ENCODE data around the gene GNAI2.

Gene GNAI2

GRCh38 chr3:50254577-50255250, 18.7 kb downstream of the GNAI2 start:
- TF ChIP-seq, protein P1, sequence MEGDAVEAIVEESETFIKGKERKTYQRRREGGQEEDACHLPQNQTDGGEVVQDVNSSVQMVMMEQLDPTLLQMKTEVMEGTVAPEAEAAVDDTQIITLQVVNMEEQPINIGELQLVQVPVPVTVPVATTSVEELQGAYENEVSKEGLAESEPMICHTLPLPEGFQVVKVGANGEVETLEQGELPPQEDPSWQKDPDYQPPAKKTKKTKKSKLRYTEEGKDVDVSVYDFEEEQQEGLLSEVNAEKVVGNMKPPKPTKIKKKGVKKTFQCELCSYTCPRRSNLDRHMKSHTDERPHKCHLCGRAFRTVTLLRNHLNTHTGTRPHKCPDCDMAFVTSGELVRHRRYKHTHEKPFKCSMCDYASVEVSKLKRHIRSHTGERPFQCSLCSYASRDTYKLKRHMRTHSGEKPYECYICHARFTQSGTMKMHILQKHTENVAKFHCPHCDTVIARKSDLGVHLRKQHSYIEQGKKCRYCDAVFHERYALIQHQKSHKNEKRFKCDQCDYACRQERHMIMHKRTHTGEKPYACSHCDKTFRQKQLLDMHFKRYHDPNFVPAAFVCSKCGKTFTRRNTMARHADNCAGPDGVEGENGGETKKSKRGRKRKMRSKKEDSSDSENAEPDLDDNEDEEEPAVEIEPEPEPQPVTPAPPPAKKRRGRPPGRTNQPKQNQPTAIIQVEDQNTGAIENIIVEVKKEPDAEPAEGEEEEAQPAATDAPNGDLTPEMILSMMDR (IDR thresholded peaks at IDR 0.05; ENCODE audit: control insufficient read depth, extremely low read depth, insufficient read depth): no peak
- no peak overlapping the region for H3K4me3 ChIP-seq (ENCODE audit: low read depth, low read length)
- DNase-seq (ENCODE audit: low read depth): no peak

DNA sequence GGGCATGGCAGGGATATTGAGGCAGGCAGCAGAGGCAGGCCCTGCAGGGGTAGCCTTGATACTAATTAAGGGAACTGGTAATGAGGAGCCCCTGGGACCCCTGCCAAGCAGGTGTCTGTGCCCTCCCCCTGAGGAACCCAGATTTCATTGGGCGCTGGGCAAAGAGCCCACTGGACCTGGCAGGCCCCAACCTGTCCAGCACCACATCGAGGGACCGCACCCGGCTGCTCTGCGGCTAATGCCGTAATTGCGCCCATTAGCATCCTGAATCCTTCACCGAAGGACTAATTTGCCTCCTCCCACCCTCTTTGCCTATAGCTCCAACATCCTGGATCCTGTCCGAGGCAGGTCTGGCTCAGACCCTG, 19.2 kb downstream of the GNAI2 start:
- no peak for DNase-seq (ENCODE audit: low read depth)
- no peak overlapping the region for H3K4me3 ChIP-seq (ENCODE audit: low read depth, low read length)
- TF ChIP-seq, protein P1 (IDR thresholded peaks at IDR 0.05; ENCODE audit: control insufficient read depth, extremely low read depth, insufficient read depth): no peak

DNA sequence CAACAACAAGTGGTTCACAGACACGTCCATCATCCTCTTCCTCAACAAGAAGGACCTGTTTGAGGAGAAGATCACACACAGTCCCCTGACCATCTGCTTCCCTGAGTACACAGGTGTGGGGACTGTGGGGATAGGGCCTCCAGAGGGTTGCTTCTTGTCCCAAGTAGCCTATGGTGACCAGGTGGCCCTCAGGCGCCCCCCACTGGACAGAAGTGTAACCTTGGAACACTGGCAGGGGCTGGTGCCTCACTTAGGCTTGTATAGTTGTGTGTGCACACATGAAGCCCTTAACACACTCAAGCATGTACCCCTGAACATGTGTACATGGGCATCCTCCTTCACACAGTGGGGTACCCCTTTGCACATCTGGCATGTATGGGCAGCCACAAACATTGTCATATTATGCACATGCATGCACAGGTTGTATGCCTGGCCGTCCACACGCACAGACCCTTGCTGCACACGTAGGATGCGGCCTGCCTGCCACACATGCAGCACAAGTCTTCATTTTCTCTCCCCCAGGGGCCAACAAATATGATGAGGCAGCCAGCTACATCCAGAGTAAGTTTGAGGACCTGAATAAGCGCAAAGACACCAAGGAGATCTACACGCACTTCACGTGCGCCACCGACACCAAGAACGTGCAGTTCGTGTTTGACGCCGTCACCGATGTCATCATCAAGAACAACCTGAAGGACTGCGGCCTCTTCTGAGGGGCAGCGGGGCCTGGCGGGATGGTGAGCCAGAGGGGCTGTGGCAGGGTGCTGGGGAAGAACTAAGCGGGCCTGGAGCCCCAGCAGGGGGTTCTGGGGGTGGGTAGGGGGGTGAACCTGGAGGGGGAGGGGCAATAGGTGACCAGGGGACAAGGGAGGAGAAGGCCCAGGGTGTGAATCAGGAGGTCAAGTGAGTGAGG, 21.2 kb downstream of the GNAI2 start:
- TF ChIP-seq, protein P1 (IDR thresholded peaks at IDR 0.05; ENCODE audit: control insufficient read depth, extremely low read depth, insufficient read depth): peak; percentile 51
- no peak overlapping the region for H3K4me3 ChIP-seq (ENCODE audit: low read depth, low read length)
- DNase-seq (ENCODE audit: low read depth): no peak

DNA sequence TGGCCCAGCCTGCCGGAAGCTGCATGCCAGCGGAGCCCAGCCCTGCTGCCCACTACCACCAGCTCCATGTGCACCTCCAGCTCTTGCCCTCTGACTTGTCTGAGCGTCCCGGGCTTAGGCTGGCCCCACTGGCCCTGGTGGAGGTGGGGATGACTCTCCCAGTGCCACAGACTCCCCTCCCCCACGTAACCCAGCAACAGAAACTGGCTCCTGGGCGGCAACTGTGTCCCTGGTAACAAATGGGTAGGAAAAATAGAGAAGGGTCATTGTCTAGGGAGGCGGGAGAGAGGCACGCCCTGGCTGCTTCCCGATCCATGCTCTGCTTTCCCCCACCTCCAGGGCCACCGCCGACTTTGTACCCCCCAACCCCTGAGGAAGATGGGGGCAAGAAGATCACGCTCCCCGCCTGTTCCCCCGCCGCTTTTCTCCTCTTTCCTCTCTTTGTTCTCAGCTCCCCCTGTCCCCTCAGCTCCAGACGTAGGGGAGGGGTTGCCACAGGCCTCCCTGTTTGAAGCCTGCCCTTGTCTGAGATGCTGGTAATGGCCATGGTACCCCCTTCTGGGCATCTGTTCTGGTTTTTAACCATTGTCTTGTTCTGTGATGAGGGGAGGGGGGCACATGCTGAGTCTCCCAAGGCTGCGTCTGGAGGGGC, 22.2 kb downstream of the GNAI2 start:
- DNase-seq (ENCODE audit: low read depth): no peak
- H3K4me3 ChIP-seq (ENCODE audit: low read depth, low read length): no peak overlapping the region
- TF ChIP-seq, protein P1 (IDR thresholded peaks at IDR 0.05; ENCODE audit: control insufficient read depth, extremely low read depth, insufficient read depth): no peak

GRCh38 chr3:50258979-50259378, 23.0 kb downstream of the GNAI2 start:
- H3K4me3 ChIP-seq (ENCODE audit: low read depth, low read length): no peak overlapping the region
- no peak for DNase-seq (ENCODE audit: low read depth)
- TF ChIP-seq, protein P1 (IDR thresholded peaks at IDR 0.05; ENCODE audit: control insufficient read depth, extremely low read depth, insufficient read depth): no peak

GRCh38 chr3:50259432-50260026, 23.5 kb downstream of the GNAI2 start:
- peak overlapping the region; percentile 66 for H3K4me3 ChIP-seq (ENCODE audit: low read depth, low read length)
- TF ChIP-seq, protein P1 (IDR thresholded peaks at IDR 0.05; ENCODE audit: control insufficient read depth, extremely low read depth, insufficient read depth): no peak
- DNase-seq (ENCODE audit: low read depth): no peak
